RWPE1 (cell line): ENCODE measurements around the gene SLC49A4.

Source experiments
- CTCF ChIA-PET: fragments of 350-600 bp; sonication (Branson Sonifier 250); formaldehyde crosslinking; extraction: SDS; loops from one replicate; lab custom pipeline; 2021; lab: Yijun Ruan, JAX
- POLR2A ChIA-PET: fragments of 400-600 bp; formaldehyde crosslinking; extraction: SDS; loops from one replicate; lab custom pipeline; 2020; ENCODE audit warnings: antibody characterized with exemption; ENCODE audit not compliant: low non-redundant PET; lab: Yijun Ruan, JAX
- DNase-seq: peaks from one replicate; pipeline ENCODE4 v3.0.0; 2012; ENCODE audit warnings: low spot score
- H3K27ac ChIP-seq: fragments of 450-650 bp; 2 replicates; pipeline ENCODE4 v1.5.1; 2017
- CTCF ChIP-seq: fragments of 450-650 bp; conservative IDR thresholded peaks from 2 replicates; pipeline ENCODE4 v1.5.1; 2017; ENCODE audit warnings: low read depth, mild to moderate bottlenecking

Gene SLC49A4

GRCh38 chr3:122803977-122804376, 9.1 kb downstream of the SLC49A4 start:
- POLR2A ChIA-PET, result no interaction called here
- CTCF ChIA-PET, result interaction anchor here (0.5 kb wide), 1 partner anchor 291 kb away, joined by 4 read pairs; no protein-coding TSS in a partner anchor
- DNase-seq, result no peak
- TF ChIP-seq CTCF, result no peak
- H3K27ac ChIP-seq, result no peak overlapping the region

- no peak for DNase-seq
- TF ChIP-seq CTCF, result no peak
- ChIA-PET CTCF (no interaction called here), POLR2A (no interaction called here)
- H3K27ac ChIP-seq, result no peak overlapping the region
Measured at GRCh38 chr3:122810734-122811133, 15.9 kb downstream of the SLC49A4 start.

GRCh38 chr3:122816587-122816986, 21.7 kb downstream of the SLC49A4 start:
- ChIA-PET POLR2A (no interaction called here), CTCF (interaction anchor here (0.5 kb wide), 1 partner anchor 52 kb away, joined by 6 read pairs; no protein-coding TSS in a partner anchor)
- DNase-seq, result no peak
- H3K27ac ChIP-seq, result no peak overlapping the region
- TF ChIP-seq CTCF, result no peak

GRCh38 chr3:122824465-122825381, 29.9 kb downstream of the SLC49A4 start:
- POLR2A ChIA-PET, result no interaction called here
- CTCF ChIA-PET, result no interaction called here
- no peak for TF ChIP-seq CTCF
- no peak for DNase-seq
- no peak overlapping the region for H3K27ac ChIP-seq

- TF ChIP-seq CTCF, result no peak
- no peak overlapping the region for H3K27ac ChIP-seq
- POLR2A ChIA-PET, result no interaction called here
- CTCF ChIA-PET, result no interaction called here
- DNase-seq, result no peak
Measured at GRCh38 chr3:122825460-122825859, 30.6 kb downstream of the SLC49A4 start.

GRCh38 chr3:122826278-122826677, 31.4 kb downstream of the SLC49A4 start:
- H3K27ac ChIP-seq, result no peak overlapping the region
- ChIA-PET POLR2A (no interaction called here), CTCF (interaction anchor here (0.5 to 0.7 kb wide), 2 partner anchors 15 to 59 kb away, joined by 3 to 4 read pairs; no protein-coding TSS in a partner anchor)
- no peak for DNase-seq
- TF ChIP-seq CTCF, result no peak
